Esophagus (tissue), 2 donors: ENCODE measurements around the gene SEC14L1. TPM values are rescaled to one million over a fixed set of nuclear protein-coding genes. Genes with fewer than 3 reads are reported as not detected.
"Not testable (repeated sequence)": the region's sequence is repeated elsewhere in the genome, so short reads cannot be mapped to it uniquely, and the experiment has no call there.

Experiments used
- H3K27ac ChIP-seq, 2 donors: one replicate each; pipeline ENCODE4 v1.5.1; 2013; ENCODE audit warnings: low read depth in 2 of 2, mild to moderate bottlenecking in 2 of 2, inconsistent platforms in 1 of 2, low read length in 1 of 2, moderate library complexity in 1 of 2
- H3K27me3 ChIP-seq, 2 donors: one replicate each; pipeline ENCODE4 v1.6.1; 2013; ENCODE audit warnings: low read length in 2 of 2, control low read depth in 1 of 2, mild to moderate bottlenecking in 1 of 2; ENCODE audit not compliant: insufficient read depth in 2 of 2, control insufficient read depth in 1 of 2
- H3K36me3 ChIP-seq, 2 donors: one replicate each; pipeline ENCODE4 v1.6.1; 2013; ENCODE audit warnings: low read length in 1 of 2; ENCODE audit not compliant: control insufficient read depth in 2 of 2, insufficient read depth in 2 of 2
- H3K4me1 ChIP-seq, 2 donors: one replicate each; pipeline ENCODE4 v1.6.1; 2013; ENCODE audit warnings: low read length in 1 of 2; ENCODE audit not compliant: control insufficient read depth in 2 of 2, insufficient read depth in 2 of 2
- H3K4me3 ChIP-seq, 2 donors: one replicate each; pipeline ENCODE4 v1.5.1; 2013; ENCODE audit warnings: low read length in 2 of 2, mild to moderate bottlenecking in 2 of 2, low read depth in 1 of 2, moderate library complexity in 1 of 2
- H3K9me3 ChIP-seq, 2 donors: one replicate each; pipeline ENCODE4 v1.6.1; 2013; ENCODE audit warnings: mild to moderate bottlenecking in 2 of 2, low read depth in 1 of 2, low read length in 1 of 2, moderate library complexity in 1 of 2; ENCODE audit not compliant: control insufficient read depth in 2 of 2, insufficient read depth in 1 of 2
- WGBS, 2 donors: extraction: QIAGEN DNeasy Blood & Tissue Kit; methylation state at CpG; one replicate each; pipeline ENCODE4 v1.1.7; 2013; 5-methylcytosine and 5-hydroxymethylcytosine counted together
- polyA plus RNA-seq, 2 donors: library from polyadenylated mRNA; stranded (reverse); fragments of 200-250 nt; gene quantifications; one replicate each; pipeline ENCODE4 v1.2.3, GENCODE V29; 2013
- donor health status: healthy with polysubstance abuse.
- donor health status: Bipolar disorder and iron deficiency.

Gene SEC14L1
- polyA plus RNA-seq, 2 donors, result 15.5 to 49.5 TPM

DNA sequence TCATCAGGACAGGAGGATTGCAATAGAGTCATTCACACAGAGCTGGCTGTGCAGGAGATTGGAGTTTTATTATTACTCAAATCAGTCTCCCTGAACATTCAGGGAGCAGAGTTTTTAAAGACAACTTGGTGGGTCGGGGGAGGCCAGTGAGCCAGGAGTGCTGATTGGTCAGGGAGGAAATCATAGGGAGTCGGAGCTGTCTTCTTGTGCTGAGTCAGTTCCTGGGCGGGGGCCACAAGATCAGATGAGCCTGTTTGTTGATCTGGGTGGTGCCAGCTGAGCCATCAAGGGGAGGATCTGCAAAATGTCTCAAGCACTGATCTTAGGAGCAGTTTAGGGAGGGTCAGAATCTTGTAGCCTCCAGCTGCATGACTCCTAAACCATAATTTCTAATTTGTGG lies 2.9 kb upstream of the SEC14L1 start:
- 46 to 61% methylated on average over 3 of the region's 3 CpGs for WGBS, 2 donors
- not testable (repeated sequence) for H3K4me3 ChIP-seq, H3K4me1 ChIP-seq, H3K27me3 ChIP-seq, H3K9me3 ChIP-seq, H3K36me3 ChIP-seq
- peak overlapping the region in 1 of 2 donors; percentile 69 for H3K27ac ChIP-seq

DNA sequence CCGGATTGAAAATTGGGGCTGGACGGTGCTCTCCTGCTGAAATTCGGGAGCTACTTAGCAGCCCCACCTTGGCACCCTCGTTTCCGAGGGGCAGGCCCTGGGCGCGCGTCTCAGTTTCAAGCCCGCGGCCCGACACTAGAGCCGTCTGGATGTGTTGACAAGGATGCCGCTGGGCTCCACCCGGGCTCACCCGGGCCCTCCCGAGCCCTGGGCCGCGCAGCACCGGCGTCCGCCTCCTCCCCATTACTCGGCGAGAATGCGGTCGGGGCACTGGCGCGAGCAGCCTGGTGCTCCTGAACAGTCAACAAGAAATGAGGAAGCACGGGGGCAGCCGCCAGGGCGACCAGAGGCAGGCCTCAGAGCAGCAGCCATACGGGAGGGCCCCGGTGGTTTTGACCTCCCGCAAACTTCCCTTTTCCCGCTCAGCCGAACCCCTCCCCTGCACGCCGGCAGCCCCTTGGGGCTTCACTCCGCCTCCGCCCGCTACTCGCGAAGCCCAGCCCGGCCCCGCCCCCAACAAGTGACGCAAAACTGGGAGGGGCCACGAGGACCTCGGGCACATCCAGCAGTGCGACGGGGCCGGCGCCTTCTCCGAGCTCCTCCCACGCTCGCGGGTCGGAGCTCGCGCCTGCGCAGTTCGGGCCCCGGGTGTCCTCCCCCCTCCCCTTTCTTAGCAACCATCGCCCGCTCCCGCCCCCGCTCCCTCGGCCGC lies 447 bp upstream of the SEC14L1 start:
- Histone ChIP-seq H3K36me3 (no peaks in the 10 kb centered on the region), H3K27me3 (no peaks in the 10 kb centered on the region), H3K4me3 (peak overlapping the region; percentile 47 to 54), H3K9me3 (no peaks in the 10 kb centered on the region), H3K27ac (peak overlapping the region; percentile 83 to 98), H3K4me1 (peaks cover 0 to 2% of the 10 kb centered on the region in 2 donors)
- 1% methylated on average over 46 to 67 of the region's 67 CpGs for WGBS, 2 donors

DNA sequence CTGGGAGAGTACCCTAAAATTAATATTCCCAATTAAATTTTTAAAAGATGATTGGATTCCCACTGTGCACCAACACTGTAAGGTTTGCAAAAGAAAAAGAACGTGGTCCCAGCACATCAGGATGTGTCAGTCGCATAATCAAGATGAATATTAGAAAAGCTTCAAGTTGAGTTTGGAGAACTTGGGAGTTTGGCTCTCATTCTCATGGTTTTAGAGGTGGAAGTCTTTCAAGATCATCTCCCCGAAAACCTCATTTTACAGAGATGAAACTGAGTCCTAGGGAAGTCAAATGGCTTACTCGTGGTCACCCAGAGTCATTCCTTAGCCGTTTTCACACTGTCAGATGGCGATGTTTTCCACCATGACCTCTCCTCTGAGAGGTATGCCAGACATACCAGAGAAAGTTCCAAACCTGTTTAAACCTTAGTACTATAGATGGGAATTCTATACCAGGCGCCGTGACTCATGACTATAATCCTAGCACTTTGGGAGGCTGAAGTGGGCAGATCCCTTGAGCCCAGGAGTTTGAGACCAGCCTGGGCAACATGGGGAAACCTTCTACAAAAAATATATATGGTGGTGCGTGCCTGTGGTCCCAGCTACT lies 1.2 kb downstream of the SEC14L1 start:
- Histone ChIP-seq H3K4me3 (peak overlapping the region; percentile 54 to 85), H3K27ac (peak overlapping the region in 1 of 2 donors; percentile 80), H3K27me3 (no peaks in the 10 kb centered on the region), H3K4me1 (peaks cover 0 to 8% of the 10 kb centered on the region in 2 donors), H3K36me3 (peaks cover 0 to 1% of the 10 kb centered on the region in 2 donors), H3K9me3 (no peaks in the 10 kb centered on the region)
- 64 to 70% methylated on average over 9 of the region's 9 CpGs for WGBS, 2 donors

DNA sequence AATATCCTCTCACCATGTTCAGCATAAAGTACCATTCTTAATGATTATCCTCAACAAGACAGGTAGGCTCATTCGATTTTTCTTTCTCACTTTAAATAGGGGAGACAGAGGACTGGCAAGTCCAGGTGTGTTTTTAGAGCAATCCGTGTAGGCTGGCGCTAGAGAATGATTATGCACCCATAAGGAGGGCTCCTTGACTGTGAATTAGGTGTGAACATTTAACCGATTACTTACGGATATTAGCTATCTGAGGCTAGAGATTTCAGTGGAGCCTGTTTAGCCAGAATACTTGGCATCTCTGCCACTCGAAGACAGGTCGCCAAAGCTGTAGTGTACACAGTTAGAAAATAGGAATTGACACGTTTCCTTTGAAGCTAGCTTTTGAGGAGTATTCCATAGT lies 1.9 kb downstream of the SEC14L1 start:
- Histone ChIP-seq H3K27ac (peak overlapping the region in 1 of 2 donors; percentile 47), H3K4me3 (peak overlapping the region in 1 of 2 donors; percentile 9), H3K9me3 (no peaks in the 10 kb centered on the region), H3K27me3 (no peaks in the 10 kb centered on the region), H3K4me1 (peaks cover 0 to 8% of the 10 kb centered on the region in 2 donors), H3K36me3 (peaks cover 0 to 2% of the 10 kb centered on the region in 2 donors)
- WGBS, 2 donors, result 47% methylated on average over 8 of the region's 8 CpGs

DNA sequence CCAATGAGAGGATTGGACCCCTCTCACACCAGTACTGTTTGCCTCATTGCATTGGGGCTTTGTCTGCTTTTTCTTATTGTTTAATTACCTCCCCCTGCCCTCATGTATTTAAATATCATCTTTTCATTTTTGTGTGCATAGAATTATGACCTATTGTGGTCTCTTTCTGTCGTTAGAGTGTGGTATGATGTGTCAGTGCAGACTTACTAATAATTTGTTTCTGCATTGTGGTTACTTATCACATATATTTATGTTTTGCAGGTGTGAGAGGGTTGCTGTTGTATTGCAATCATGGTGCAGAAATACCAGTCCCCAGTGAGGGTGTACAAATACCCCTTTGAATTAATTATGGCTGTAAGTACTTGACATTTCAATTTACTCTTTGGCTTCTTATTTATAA lies 2.5 kb downstream of the SEC14L1 start:
- H3K9me3 ChIP-seq, result no peaks in the 10 kb centered on the region
- peaks cover 0 to 3% of the 10 kb centered on the region in 2 donors for H3K36me3 ChIP-seq
- no peaks in the 10 kb centered on the region for H3K27me3 ChIP-seq
- no peak overlapping the region for H3K27ac ChIP-seq
- WGBS, 2 donors, result 31 to 34% methylated on average over 1 of the region's 1 CpG
- H3K4me3 ChIP-seq, result no peak overlapping the region
- H3K4me1 ChIP-seq, result peaks cover 0 to 11% of the 10 kb centered on the region in 2 donors

DNA sequence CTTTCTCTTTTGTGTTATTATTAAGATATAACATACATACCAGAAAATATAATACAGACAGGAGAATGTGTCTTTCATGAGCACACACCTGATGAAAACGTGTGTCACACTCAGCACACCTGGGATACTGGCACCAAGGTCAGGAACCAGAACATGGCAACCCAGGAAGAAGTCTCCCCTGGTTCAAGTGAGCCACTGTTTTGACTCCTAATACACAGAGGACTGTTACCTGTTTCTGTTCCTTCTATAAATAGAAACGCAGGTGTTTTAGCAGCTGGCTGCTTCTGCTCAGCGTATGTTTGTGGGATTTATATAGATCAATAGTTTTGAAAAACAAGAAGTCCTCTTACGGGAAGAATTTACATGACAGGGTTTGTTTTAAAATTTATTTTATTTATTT lies 3.5 kb downstream of the SEC14L1 start:
- no peaks in the 10 kb centered on the region for H3K9me3 ChIP-seq
- H3K27ac ChIP-seq, result no peak overlapping the region
- WGBS, 2 donors, result 82 to 87% methylated on average over 4 of the region's 4 CpGs
- no peaks in the 10 kb centered on the region for H3K27me3 ChIP-seq
- H3K4me1 ChIP-seq, result peaks cover 0 to 11% of the 10 kb centered on the region in 2 donors
- H3K4me3 ChIP-seq, result no peak overlapping the region
- H3K36me3 ChIP-seq, result peaks cover 0 to 6% of the 10 kb centered on the region in 2 donors

DNA sequence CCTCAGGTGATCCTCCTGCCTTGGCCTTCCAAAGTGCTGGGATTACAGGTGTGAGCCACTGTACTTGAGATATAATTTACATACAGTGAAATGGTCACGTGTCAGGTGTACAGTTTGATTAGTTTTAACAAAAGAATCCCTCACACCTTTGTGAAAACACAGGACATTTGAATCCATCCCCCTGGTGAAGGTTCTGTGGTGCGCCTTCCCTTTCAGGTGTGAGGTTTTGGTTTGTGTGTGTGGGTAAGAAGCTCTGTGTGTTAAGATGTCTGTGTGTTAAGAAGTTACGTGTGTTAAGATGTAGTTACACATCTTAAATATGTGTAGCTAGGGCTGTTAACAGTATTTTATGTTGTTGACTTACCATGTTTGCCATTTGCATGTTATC lies 4.4 kb downstream of the SEC14L1 start:
- WGBS, 2 donors, result 79 to 85% methylated on average over 3 of the region's 3 CpGs
- peaks cover 0 to 6% of the 10 kb centered on the region in 2 donors for H3K36me3 ChIP-seq
- H3K9me3 ChIP-seq, result no peaks in the 10 kb centered on the region
- H3K4me3 ChIP-seq, result no peak overlapping the region
- H3K27ac ChIP-seq, result peak overlapping the region; percentile 16 to 31
- no peaks in the 10 kb centered on the region for H3K27me3 ChIP-seq
- H3K4me1 ChIP-seq, result peaks cover 0 to 11% of the 10 kb centered on the region in 2 donors

DNA sequence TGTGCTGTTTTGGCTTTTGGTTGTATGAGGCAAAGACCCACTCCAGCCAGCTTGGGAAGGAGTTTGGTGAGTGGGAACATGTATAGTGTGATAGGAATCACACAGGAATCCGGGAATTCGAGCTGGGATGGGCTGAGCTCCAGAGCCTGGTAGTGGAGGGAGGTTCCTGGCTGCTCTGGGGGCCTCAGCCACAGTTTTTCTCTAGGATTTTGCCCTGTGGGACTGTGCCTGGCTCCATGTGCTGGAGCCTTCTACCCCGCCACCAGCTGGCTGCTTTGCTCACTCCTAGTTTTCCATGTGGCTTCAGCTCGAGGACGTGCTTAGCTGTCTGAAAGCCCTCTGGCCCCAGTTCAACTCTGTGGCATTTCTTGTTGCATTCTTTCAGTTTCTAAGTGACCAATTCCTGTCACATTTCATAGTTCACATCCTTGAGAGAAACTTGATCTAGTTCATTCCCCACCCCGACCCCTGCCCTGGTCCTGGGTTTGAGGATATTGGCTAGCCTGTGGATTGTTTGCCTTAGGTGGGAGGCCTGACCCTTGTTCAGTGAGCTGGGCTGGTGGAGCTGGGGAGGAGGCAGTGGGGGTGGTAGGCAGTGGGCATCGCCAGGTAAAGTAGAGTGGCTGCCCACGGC lies 5.0 kb downstream of the SEC14L1 start:
- Histone ChIP-seq H3K36me3 (peaks cover 0 to 9% of the 10 kb centered on the region in 2 donors), H3K4me1 (peaks cover 0 to 14% of the 10 kb centered on the region in 2 donors), H3K27ac (peak overlapping the region; percentile 31 to 69), H3K4me3 (no peak overlapping the region), H3K27me3 (no peaks in the 10 kb centered on the region), H3K9me3 (no peaks in the 10 kb centered on the region)
- 27 to 41% methylated on average over 8 of the region's 8 CpGs for WGBS, 2 donors

DNA sequence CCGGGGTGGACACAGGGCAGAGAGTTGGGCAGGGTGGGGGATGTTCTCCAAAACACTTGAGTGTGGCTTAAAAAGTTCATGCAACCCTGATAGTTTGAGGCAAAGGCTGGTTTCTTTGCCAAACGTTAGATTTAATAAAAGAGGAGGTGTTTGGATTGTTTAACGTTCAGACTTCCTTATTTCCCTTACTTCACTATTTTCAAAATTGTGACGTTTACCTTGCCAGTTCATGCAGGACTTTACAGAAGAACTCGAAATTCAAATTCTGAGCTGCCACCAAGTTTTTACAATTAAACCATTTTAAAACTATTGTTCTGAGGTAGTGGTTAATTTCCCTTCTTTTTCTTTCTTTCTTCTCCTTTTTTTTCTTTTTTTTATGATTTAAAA lies 5.5 kb downstream of the SEC14L1 start:
- Histone ChIP-seq H3K4me3 (no peak overlapping the region), H3K4me1 (peaks cover 0 to 14% of the 10 kb centered on the region in 2 donors), H3K27me3 (no peaks in the 10 kb centered on the region), H3K27ac (peak overlapping the region; percentile 31 to 69), H3K9me3 (no peaks in the 10 kb centered on the region), H3K36me3 (peaks cover 0 to 10% of the 10 kb centered on the region in 2 donors)
- 56 to 61% methylated on average over 5 of the region's 5 CpGs for WGBS, 2 donors
